ENCODE measurements around the gene NTMT1.

GRCh38 chr9:129639756-129640085 lies 13.8 kb downstream of the NTMT1 start:
- TF ChIP-seq CTCF (IDR thresholded peaks at IDR 0.05) (no peak), POLR2A (IDR thresholded peaks at IDR 0.05) (no peak)
